Tibial nerve (tissue), 3 donors: ENCODE data around the gene ARPP21.

Experiments
- CTCF ChIP-seq, 5 experiments: fragments of 200-600 bp in 3 of 5; fragments of 450-650 bp in 2 of 5; sonication (generic) in 3 of 5; IDR thresholded peaks; one replicate each; pipeline ENCODE4 v1.5.1; 2016 to 2019; ENCODE audit warnings: antibody characterized with exemption in 5 of 5, mild to moderate bottlenecking in 3 of 5, moderate library complexity in 2 of 5
- POLR2A ChIP-seq, 2 donors: fragments of 450-650 bp; IDR thresholded peaks; one replicate each; pipeline ENCODE4 v1.6.1; 2017; ENCODE audit warnings: antibody characterized with exemption in 2 of 2, mild to moderate bottlenecking in 2 of 2, moderate library complexity in 2 of 2

DNA sequence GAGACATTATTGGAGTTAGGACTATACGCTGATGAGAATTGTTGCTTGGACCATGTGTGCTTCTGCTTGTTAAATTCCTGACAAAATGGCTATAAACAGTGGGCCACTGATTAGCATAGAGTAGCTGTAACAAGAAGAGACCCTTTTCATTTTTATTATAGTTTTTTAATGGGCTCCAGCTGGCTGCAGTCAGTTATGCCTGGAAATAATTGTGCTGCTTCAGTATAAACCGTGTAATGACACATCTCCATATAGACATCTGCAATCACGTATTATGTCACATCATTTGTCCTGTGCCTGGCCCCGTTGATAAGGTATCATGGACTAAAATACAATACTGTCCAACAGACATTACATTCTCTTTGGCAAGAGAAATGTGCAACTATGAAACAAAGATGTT lies 50.9 kb downstream of the ARPP21 start:
- TF ChIP-seq POLR2A (IDR thresholded peaks at IDR 0.05): no peak
- TF ChIP-seq CTCF (IDR thresholded peaks at IDR 0.05): no peak
